GM23248 (cell line): ENCODE data around the gene TBC1D14. TPM values are rescaled to one million over a fixed set of nuclear protein-coding genes. Genes with fewer than 3 reads are reported as not detected.

Experiments used
- DNase-seq: peaks from one replicate; pipeline ENCODE4 v3.0.0-alpha.2; 2015
- H2AFZ ChIP-seq: fragments of 200-600 bp; sonication (generic); 2 replicates; pipeline ENCODE4 v1.6.1; 2016; ENCODE audit warnings: antibody characterized with exemption
- H3F3A ChIP-seq: fragments of 200-600 bp; sonication (generic); 2 replicates; pipeline ENCODE4 v1.6.1; 2016; ENCODE audit warnings: mild to moderate bottlenecking, antibody characterized with exemption, mixed run types; ENCODE audit not compliant: insufficient read depth
- H3K27ac ChIP-seq: fragments of 200-600 bp; sonication (generic); 2 replicates; pipeline ENCODE4 v1.5.1; 2016; ENCODE audit warnings: mild to moderate bottlenecking
- H3K27me3 ChIP-seq: fragments of 200-600 bp; sonication (generic); replicated peaks from 2 replicates; pipeline ENCODE4 v1.6.1; 2016; ENCODE audit warnings: mild to moderate bottlenecking; ENCODE audit not compliant: insufficient read depth
- H3K36me3 ChIP-seq: fragments of 200-600 bp; sonication (generic); 2 replicates; pipeline ENCODE4 v1.6.1; 2016; ENCODE audit warnings: low read depth, mild to moderate bottlenecking
- H3K4me1 ChIP-seq: fragments of 200-600 bp; sonication (generic); 2 replicates; pipeline ENCODE4 v1.6.1; 2016; ENCODE audit warnings: mild to moderate bottlenecking; ENCODE audit not compliant: insufficient read depth
- H3K4me2 ChIP-seq: fragments of 200-600 bp; sonication (generic); one replicate; pipeline ENCODE4 v1.6.1; 2016; ENCODE audit warnings: mild to moderate bottlenecking; ENCODE audit not compliant: unreplicated experiment
- H3K4me3 ChIP-seq: fragments of 200-600 bp; sonication (generic); 2 replicates; pipeline ENCODE4 v1.5.1; 2016; ENCODE audit warnings: mild to moderate bottlenecking
- H3K79me2 ChIP-seq: fragments of 200-600 bp; sonication (generic); 2 replicates; pipeline ENCODE4 v1.6.1; 2016; ENCODE audit warnings: mild to moderate bottlenecking; ENCODE audit not compliant: insufficient read depth
- H3K9ac ChIP-seq: fragments of 200-600 bp; sonication (generic); 2 replicates; pipeline ENCODE4 v1.6.1; 2016; ENCODE audit warnings: mild to moderate bottlenecking
- H3K9me2 ChIP-seq: fragments of 200-600 bp; sonication (generic); 2 replicates; pipeline ENCODE4 v1.6.1; 2016; ENCODE audit warnings: mixed run types, mild to moderate bottlenecking, moderate library complexity; ENCODE audit not compliant: insufficient read depth
- H3K9me3 ChIP-seq: fragments of 200-600 bp; sonication (generic); one replicate; pipeline ENCODE4 v1.6.1; 2017; ENCODE audit warnings: low read depth
- H4K20me1 ChIP-seq: fragments of 200-600 bp; sonication (generic); 2 replicates; pipeline ENCODE4 v1.6.0; 2016; ENCODE audit not compliant: insufficient read depth
- EZH2 ChIP-seq: fragments of 200-600 bp; sonication (generic); IDR thresholded peaks from 2 replicates; pipeline ENCODE4 v1.6.1; 2018; ENCODE audit warnings: antibody characterized with exemption, mild to moderate bottlenecking; ENCODE audit not compliant: insufficient read depth, poor library complexity, severe bottlenecking
- EZH2phosphoT487 ChIP-seq: fragments of 200-600 bp; sonication (generic); IDR thresholded peaks from 2 replicates; pipeline ENCODE4 v1.6.1; 2018; ENCODE audit warnings: antibody characterized with exemption, moderate library complexity, mild to moderate bottlenecking, low read depth; ENCODE audit not compliant: insufficient read depth
- WGBS, 2 experiments: methylation state at CpG; one replicate each; pipeline ENCODE4 v1.1.6; 2015 to 2017; ENCODE audit warnings: low lambda C conversion rate in 2 of 2, low coverage in 1 of 2; ENCODE audit errors: missing lambda C conversion rate in 2 of 2; 5-methylcytosine and 5-hydroxymethylcytosine counted together
- in situ Hi-C: fragments of 300-500 bp; cut with MboI; formaldehyde crosslinking; loops from 2 replicates; pipeline ENCODE4 v1.15.0; 2020
- polyA plus RNA-seq: library from polyadenylated mRNA; unstranded; fragments of >200 nt; fragmentation: Nextera tagmentation; extraction: Ambion mirVana; gene quantifications from 2 replicates; pipeline ENCODE4 v1.2.1, GENCODE V29; 2016
- total RNA-seq: library from RNA; depleted of rRNA; stranded (reverse); fragments of >200 nt; shearing (Covaris generic); gene quantifications from 2 replicates; pipeline ENCODE4 v1.2.3, GENCODE V29; 2014

TBC1D14 gene
- total and polyA plus RNA-seq, 2 experiments from 2014 or later, result 20.4 to 39.1 TPM

DNA sequence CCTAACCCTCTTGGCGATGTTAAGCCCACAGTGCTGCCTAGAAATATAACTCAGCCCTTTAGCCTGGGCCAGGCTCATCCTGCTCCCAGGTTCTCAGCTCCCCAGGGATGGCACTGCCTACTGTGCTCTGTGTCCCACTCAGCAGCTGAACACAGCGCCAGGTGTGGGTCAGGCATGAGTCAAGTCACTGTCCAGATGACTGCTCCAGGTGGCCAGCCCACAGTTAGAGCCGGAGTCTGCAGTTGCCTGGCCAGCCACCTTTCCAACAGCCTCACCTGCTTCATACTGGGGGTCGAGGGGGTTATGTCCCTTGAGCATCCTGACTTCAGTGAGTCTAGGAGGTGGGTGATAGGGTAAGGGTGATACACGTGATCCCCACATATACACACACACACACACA, 48.4 kb downstream of the TBC1D14 start:
- TF ChIP-seq EZH2phosphoT487 (no peak), EZH2 (no peak)
- WGBS, 2 experiments, result 78 to 89% methylated on average over 5 of the region's 5 CpGs
- no peaks in the 10 kb centered on the region for H4K20me1 ChIP-seq
- DNase-seq, result no peak
- no peak overlapping the region for H3K9ac ChIP-seq
- H3K36me3 ChIP-seq, result no peaks in the 10 kb centered on the region
- no peaks in the 10 kb centered on the region for H3K9me3 ChIP-seq
- no peaks in the 10 kb centered on the region for H3K27me3 ChIP-seq
- peaks cover 7% of the 10 kb centered on the region; the same call in 1 of the 2 replicates for H3K79me2 ChIP-seq
- H2AFZ ChIP-seq, result no peak overlapping the region
- no peaks in the 10 kb centered on the region for H3F3A ChIP-seq
- 0 out of 2 replicates have a peak, but pooled peaks cover 3% of the 10 kb centered on the region for H3K4me1 ChIP-seq
- no peak overlapping the region for H3K27ac ChIP-seq
- H3K9me2 ChIP-seq, result no peaks in the 10 kb centered on the region
- in situ Hi-C loops, result no loop called here
- no peak overlapping the region for H3K4me2 ChIP-seq
- no peak overlapping the region for H3K4me3 ChIP-seq

DNA sequence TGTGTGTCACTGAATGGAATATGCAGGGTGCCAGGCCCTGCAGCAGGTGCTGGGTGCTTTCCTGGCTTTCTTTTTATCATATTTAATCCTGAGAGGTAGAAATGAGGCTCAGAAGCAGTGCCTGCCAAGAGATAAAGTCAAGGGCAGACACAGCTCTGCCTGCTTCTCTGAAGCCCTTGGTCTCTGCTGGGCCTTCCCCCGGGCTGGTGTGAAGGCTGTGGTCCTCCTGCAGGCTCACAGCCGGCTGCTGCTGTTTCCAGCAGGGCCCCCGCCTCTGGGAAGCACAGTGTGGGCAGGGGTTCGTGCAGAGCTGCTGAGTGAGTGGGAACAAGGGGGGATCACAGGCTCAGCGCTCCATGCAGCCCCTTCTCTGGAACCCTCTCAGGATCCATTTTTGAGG, 49.6 kb downstream of the TBC1D14 start:
- Histone ChIP-seq H3K9me3 (no peaks in the 10 kb centered on the region), H3K79me2 (peaks cover 7% of the 10 kb centered on the region; the same call in 1 of the 2 replicates), H3K4me1 (0 out of 2 replicates have a peak, but pooled peaks cover 1% of the 10 kb centered on the region), H2AFZ (no peak overlapping the region), H4K20me1 (no peaks in the 10 kb centered on the region), H3K27ac (no peak overlapping the region), H3K27me3 (no peaks in the 10 kb centered on the region), H3K4me3 (no peak overlapping the region), H3K9ac (no peak overlapping the region), H3K36me3 (no peaks in the 10 kb centered on the region), H3K9me2 (no peaks in the 10 kb centered on the region), H3K4me2 (no peak overlapping the region), H3F3A (no peaks in the 10 kb centered on the region)
- 77 to 94% methylated on average over 5 of the region's 5 CpGs for WGBS, 2 experiments
- in situ Hi-C loops, result no loop called here
- no peak for DNase-seq
- TF ChIP-seq EZH2 (no peak), EZH2phosphoT487 (no peak)

DNA sequence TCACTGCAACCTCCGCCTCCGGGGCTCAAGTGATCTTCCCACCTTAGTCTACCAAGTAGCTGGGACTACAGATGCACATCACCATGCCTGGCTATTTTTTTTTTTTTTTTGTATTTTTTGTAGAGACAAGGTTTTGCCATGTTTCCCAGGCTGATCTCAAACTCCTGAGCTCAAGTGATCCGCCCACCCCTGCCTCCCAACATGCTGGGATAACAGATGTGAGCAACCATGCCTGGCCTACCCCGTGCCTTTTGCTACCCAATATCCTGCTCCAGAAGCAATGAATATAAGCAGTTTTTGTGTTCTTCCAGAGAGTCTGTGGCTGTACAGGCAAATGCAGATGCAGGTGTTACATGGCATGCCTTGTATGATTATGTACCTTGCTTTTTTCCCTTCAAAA, 50.5 kb downstream of the TBC1D14 start:
- Histone ChIP-seq H3K4me1 (no peaks in the 10 kb centered on the region), H3K27ac (no peak overlapping the region), H3K9ac (no peak overlapping the region), H3K4me2 (no peak overlapping the region), H3K36me3 (no peaks in the 10 kb centered on the region), H2AFZ (no peak overlapping the region), H3K9me3 (no peaks in the 10 kb centered on the region), H3K27me3 (no peaks in the 10 kb centered on the region), H3F3A (no peaks in the 10 kb centered on the region), H4K20me1 (no peaks in the 10 kb centered on the region), H3K4me3 (no peak overlapping the region), H3K79me2 (peaks cover 7% of the 10 kb centered on the region; the same call in 1 of the 2 replicates), H3K9me2 (no peaks in the 10 kb centered on the region)
- TF ChIP-seq EZH2 (no peak), EZH2phosphoT487 (no peak)
- in situ Hi-C loops, result no loop called here
- 89 to 90% methylated on average over 4 of the region's 4 CpGs for WGBS, 2 experiments
- DNase-seq, result no peak

DNA sequence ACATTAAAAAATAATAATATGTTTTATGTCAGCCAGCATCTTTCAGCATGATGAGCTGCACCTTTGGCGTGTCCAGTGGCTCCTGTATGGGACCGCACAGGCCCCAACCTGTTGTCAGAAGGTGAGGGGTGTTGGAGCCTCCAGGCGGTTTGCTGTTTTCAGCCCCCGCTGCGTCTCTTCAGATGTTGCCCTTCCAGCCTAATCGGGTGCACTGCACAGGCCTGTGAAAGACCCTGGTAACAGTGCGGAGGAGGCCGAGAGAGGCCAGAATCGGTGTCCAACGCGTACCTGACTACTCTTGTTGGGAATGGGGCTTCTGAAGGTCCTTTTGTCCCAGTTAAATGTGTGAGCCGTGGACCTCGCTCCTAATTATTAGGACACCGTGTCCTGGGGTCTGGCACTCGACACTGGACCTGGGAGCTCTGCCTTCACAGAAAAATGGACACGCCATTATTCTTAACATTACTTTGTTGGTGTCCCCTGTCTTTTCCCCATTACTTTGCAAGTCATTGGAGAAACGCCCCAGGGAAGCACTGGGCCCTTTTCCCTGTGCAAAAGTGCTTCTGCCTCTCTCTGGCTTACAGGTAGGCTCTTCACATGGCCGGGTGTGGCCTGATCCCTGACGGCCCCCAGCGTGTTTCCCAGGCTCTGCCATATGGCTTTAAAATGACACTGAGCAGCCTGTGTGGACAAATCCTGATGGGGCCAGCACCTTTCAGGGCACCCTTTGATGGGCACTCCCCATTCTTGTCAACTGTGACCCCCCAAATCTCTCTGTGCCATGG, 51.2 kb downstream of the TBC1D14 start:
- H3K4me2 ChIP-seq, result no peak overlapping the region
- H3K9ac ChIP-seq, result no peak overlapping the region
- 86% methylated on average over 20 of the region's 20 CpGs for WGBS, 2 experiments
- H3K9me3 ChIP-seq, result no peaks in the 10 kb centered on the region
- H3F3A ChIP-seq, result no peaks in the 10 kb centered on the region
- H3K4me1 ChIP-seq, result 0 out of 2 replicates have a peak, but pooled peaks cover 2% of the 10 kb centered on the region
- no peak for TF ChIP-seq EZH2phosphoT487
- no peak for TF ChIP-seq EZH2
- no peaks in the 10 kb centered on the region for H3K9me2 ChIP-seq
- no peak overlapping the region for H3K27ac ChIP-seq
- in situ Hi-C loops, result no loop called here
- H4K20me1 ChIP-seq, result no peaks in the 10 kb centered on the region
- H3K27me3 ChIP-seq, result no peaks in the 10 kb centered on the region
- no peaks in the 10 kb centered on the region for H3K36me3 ChIP-seq
- peaks cover 7% of the 10 kb centered on the region; the same call in 1 of the 2 replicates for H3K79me2 ChIP-seq
- no peak overlapping the region for H3K4me3 ChIP-seq
- no peak overlapping the region for H2AFZ ChIP-seq
- DNase-seq, result no peak
